Measurements from ENCODE around the gene ENTPD6.
A peak's percentile ranks its signal among the peaks of the same experiment; 100 is the strongest.
"Not testable (repeated sequence)": the region's sequence is repeated elsewhere in the genome, so short reads cannot be mapped to it uniquely, and the experiment has no call there.

ENTPD6 gene

GRCh38 chr20:25195014-25195961 lies at the start of gene ENTPD6:
Gene ENTPD6, plus strand, starts transcription at chr20:25195712. Its CDS starts 10,825 bp downstream, at chr20:25206537.
- peak; percentile 92 for DNase-seq (ENCODE audit: low spot score)

- no peak for DNase-seq (ENCODE audit: low spot score)
These were observed 48.5 kb upstream of the ENTPD6 start for GRCh38 chr20:25146976-25147375.

- no peak for DNase-seq (ENCODE audit: low spot score)
These were observed 47.8 kb upstream of the ENTPD6 start for GRCh38 chr20:25147716-25148115.

GRCh38 chr20:25148181-25148981 lies 47.1 kb upstream of the ENTPD6 start:
- peak; percentile 53 for DNase-seq (ENCODE audit: low spot score)

- no peak for DNase-seq (ENCODE audit: low spot score)
These were observed 46.3 kb upstream of the ENTPD6 start for GRCh38 chr20:25148982-25149846.

- no peak for DNase-seq (ENCODE audit: low spot score)
These were observed 45.5 kb upstream of the ENTPD6 start for GRCh38 chr20:25150016-25150415.

GRCh38 chr20:25158043-25158442 lies 37.5 kb upstream of the ENTPD6 start:
- DNase-seq (ENCODE audit: low spot score): no peak

- DNase-seq (ENCODE audit: low spot score): no peak
These were observed 35.0 kb upstream of the ENTPD6 start for GRCh38 chr20:25160467-25160866.

- DNase-seq (ENCODE audit: low spot score): no peak
These were observed 34.6 kb upstream of the ENTPD6 start for GRCh38 chr20:25160897-25161296.

GRCh38 chr20:25165128-25165527 lies 30.4 kb upstream of the ENTPD6 start:
- no peak for DNase-seq (ENCODE audit: low spot score)

GRCh38 chr20:25166105-25166782 lies 29.3 kb upstream of the ENTPD6 start:
- DNase-seq (ENCODE audit: low spot score): not testable (repeated sequence)

- no peak for DNase-seq (ENCODE audit: low spot score)
These were observed 22.2 kb upstream of the ENTPD6 start for GRCh38 chr20:25173321-25173720.

GRCh38 chr20:25173886-25174308 lies 21.6 kb upstream of the ENTPD6 start:
- no peak for DNase-seq (ENCODE audit: low spot score)

- DNase-seq (ENCODE audit: low spot score): no peak
These were observed 19.3 kb upstream of the ENTPD6 start for GRCh38 chr20:25176184-25176583.

GRCh38 chr20:25177890-25178321 lies 17.6 kb upstream of the ENTPD6 start:
- DNase-seq (ENCODE audit: low spot score): no peak

GRCh38 chr20:25178563-25179438 lies 16.7 kb upstream of the ENTPD6 start:
- DNase-seq (ENCODE audit: low spot score): peak; percentile 25

GRCh38 chr20:25179439-25180089 lies 15.9 kb upstream of the ENTPD6 start:
- no peak for DNase-seq (ENCODE audit: low spot score)

GRCh38 chr20:25184391-25184790 lies 11.1 kb upstream of the ENTPD6 start:
- not testable (repeated sequence) for DNase-seq (ENCODE audit: low spot score)

- no peak for DNase-seq (ENCODE audit: low spot score)
These were observed 8.3 kb upstream of the ENTPD6 start for GRCh38 chr20:25187220-25187619.

- DNase-seq (ENCODE audit: low spot score): no peak
These were observed 7.9 kb upstream of the ENTPD6 start for GRCh38 chr20:25187635-25188034.
